ENCODE measurements around the gene RND3.

RND3 gene

DNA sequence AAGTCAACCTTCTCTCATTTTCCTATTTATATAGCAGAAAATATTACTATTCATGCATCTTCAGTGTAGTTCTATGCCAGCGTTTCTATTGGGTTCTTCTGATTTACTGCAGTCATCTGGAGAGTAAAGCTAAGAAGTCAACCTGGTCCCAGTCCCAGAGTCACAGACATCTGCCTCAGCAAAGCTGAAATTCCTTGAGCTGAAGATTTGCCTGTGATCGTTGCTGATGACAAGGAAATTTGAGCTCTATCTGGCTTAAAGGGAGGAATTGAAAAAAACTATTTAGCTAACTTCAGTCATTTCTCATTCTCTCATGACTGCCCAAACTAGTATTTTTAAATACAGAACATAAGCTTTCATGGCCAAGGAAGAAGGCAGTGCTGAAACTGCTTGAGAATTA is 45.7 kb downstream of the RND3 start:
- DNase-seq (ENCODE audit: low read depth in 2 of 2), result no peak

DNA sequence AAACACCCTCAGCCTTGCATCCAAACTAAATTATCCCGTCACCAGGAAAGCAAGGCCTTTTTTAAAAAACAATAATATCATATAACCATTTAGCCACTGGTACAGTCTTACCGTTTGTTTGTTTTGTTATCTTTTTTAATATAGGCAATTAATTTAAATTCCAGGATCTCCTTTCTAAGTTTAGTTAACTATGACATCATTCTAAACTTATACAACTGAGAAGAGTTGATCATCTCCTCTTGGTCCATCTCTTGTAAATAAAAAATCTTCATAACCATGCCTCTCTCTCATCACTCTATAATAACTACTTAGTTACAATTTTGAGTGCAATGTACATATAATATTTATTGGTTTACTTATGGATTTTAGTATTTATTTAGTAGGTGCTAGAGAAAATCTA is 46.2 kb downstream of the RND3 start:
- no peak for DNase-seq (ENCODE audit: low read depth in 2 of 2)

GRCh38 chr2:150438654-150439053 is 48.8 kb downstream of the RND3 start:
- DNase-seq (ENCODE audit: low read depth in 2 of 2), result no peak

GRCh38 chr2:150438041-150438440 is 49.4 kb downstream of the RND3 start:
- DNase-seq (ENCODE audit: low read depth in 2 of 2), result no peak

GRCh38 chr2:150432312-150432625 is 55.2 kb downstream of the RND3 start:
- no peak for DNase-seq (ENCODE audit: low read depth in 2 of 2)

DNA sequence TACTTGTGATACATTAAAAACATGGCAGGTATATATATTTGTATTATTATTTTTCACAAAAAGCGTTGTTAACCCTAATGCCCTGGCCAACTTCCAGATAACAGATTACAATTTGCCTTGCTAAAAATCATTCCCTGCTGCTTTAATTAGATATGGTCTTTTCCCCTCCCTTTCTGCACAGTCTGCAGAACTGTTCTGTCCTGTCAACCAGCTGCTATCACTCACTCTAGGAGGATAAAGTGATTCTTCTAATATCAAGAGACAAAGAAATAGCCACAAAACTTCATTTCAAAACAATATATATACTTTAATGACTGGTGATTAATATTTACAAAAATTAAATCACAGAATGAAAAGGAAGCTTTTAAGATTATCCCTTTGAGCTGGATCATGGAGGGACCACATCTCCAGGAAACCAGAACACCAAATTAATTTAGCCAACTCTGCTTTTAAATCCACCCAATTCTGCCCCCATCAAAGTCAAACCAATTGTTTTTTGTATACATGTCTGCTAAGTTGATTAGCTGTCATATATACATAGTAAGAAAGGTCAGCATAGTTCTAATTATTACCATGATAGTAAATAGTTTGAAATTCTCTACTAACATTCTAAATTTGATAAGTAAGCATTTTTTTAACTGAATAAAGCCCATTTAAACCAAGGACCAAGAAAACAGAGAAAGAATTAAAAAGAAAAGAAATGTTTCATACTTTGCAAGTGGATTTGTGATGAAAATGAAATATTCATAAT is 55.7 kb downstream of the RND3 start:
- no peak for DNase-seq (ENCODE audit: low read depth in 2 of 2)

- no peak for DNase-seq (ENCODE audit: low read depth in 2 of 2)
Measured at GRCh38 chr2:150429384-150429961, 58.0 kb downstream of the RND3 start.

- DNase-seq (ENCODE audit: low read depth in 2 of 2), result no peak
Measured at GRCh38 chr2:150428641-150429040, 58.8 kb downstream of the RND3 start.

DNA sequence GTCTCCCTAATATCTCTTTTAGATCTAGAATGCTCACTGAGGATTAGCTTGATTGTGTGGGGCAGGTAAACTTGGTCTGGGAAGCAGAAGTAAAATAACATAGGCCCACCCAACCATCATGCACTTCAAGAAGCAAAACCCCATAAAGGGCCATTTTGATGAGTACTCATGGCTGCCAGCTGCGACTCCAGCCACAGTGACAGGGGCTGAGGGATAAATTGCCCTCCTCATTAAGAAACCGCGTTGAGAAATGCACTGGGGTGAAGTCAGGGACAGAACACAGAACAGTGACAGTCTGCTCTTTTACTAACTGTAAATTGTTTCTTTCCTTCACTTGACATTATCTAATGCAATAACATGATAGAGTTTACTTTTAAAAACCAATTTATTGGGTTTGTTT is 60.2 kb downstream of the RND3 start:
- DNase-seq (ENCODE audit: low read depth in 2 of 2), result no peak

- DNase-seq (ENCODE audit: low read depth in 2 of 2), result no peak
Measured at GRCh38 chr2:150426724-150427123, 60.7 kb downstream of the RND3 start.

DNA sequence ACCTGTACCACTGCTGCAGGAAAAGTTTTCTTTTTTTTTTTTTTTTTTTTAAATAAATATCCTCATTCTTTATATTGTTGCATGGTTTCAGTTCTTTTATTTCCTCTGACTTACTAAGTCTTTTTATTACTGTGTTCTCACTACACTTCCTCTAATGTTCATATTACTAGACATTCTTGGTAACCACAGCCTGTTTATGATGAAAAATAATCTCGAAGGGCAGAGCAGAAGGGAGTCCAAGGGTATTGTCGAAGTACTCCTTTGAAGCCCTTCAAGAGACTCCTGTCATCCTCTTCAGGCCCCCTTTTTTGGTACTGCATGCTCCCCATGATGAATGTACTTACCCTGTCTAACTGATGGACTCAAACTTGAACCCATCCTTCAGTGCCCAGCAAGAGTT is 61.2 kb downstream of the RND3 start:
- no peak for DNase-seq (ENCODE audit: low read depth in 2 of 2)

DNA sequence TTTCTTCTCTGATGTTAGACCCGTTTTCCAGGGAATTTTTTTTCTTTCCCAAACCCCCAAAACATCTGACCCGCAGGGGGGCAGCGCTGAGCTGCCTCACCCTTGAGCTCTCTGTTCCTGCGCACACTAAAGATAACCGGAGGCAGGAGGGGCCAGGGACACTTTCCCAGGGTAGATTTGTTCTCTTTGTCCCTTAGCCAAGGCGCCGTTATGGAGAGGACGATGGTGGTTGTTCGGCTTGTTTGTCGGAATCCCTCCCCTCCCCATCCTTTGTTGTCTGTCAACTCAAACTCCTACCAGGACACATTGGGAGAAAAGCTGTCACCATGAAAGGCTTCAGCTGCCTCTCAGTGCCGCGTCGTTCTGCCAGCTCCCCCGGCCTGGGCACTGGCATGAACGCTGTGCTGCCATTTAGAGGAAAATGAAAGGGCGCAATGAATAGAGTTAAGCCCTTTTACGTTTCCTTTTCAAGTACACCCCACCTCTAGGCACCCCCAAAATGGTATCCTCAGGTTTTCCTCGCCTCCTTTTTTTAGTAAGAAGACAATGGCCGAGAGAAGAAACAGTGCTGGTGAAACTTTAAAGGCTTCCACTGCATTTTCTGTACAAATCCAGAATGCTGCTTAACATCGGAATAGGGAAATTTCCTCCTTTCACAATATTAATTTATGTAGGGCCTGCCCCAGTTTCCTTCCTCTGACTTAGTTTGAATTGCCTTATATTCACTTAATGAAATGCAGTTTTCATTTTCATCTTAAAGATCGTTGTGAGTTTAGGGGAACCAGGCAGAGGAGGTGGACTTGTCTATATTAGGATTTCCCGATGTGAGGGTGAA is 62.1 kb downstream of the RND3 start:
- no peak for DNase-seq (ENCODE audit: low read depth in 2 of 2)

- DNase-seq (ENCODE audit: low read depth in 2 of 2), result no peak
Measured at GRCh38 chr2:150424406-150424805, 63.1 kb downstream of the RND3 start.

- no peak for DNase-seq (ENCODE audit: low read depth in 2 of 2)
Measured at GRCh38 chr2:150421126-150421651, 66.3 kb downstream of the RND3 start.

DNA sequence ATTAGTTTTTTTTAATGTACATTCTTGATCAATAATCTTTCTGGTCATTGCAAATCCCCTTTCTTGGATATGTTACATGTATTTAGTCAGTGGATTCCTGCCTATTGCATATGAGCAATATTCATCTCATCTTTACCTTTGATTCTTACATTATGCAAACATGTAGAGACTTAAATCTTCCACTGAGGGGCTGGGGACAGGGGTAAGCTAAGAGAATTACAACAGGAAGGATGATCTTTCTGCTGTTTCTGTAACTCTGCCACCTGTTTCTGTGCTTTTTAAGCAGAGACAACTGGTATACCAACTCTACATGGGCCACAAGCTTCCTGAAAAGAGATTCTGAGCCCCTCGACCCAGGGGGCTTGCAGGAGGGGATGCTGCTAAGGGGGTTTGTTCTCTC is 68.6 kb downstream of the RND3 start:
- no peak for DNase-seq (ENCODE audit: low read depth in 2 of 2)

All from stimulated activated CD4-positive, alpha-beta T cell treated with anti-CD3 and anti-CD28 coated beads, Interleukin-4, amount 100 ng/mL, for 48 hours (primary cell).